T-helper 1 cell treated with Interleukin-12 subunit alpha and Interleukin-12 subunit beta and Interleukin-4 antibody, amounts not matched to agents 30 μg/mL and 1 μg/mL, for 36 hours (primary cell): ENCODE measurements around the gene ADARB1.
"Not testable (repeated sequence)": the region's sequence is repeated elsewhere in the genome, so short reads cannot be mapped to it uniquely, and the experiment has no call there.

Source experiments
- H3K27ac Mint-ChIP-seq: one replicate; pipeline ENCODE4 v1.8.0; 2021; ENCODE audit warnings: mild to moderate bottlenecking, mixed read lengths
- H3K27me3 Mint-ChIP-seq: one replicate; pipeline ENCODE4 v1.8.0; 2021; ENCODE audit warnings: low read depth, mixed read lengths
- H3K36me3 Mint-ChIP-seq: one replicate; pipeline ENCODE4 v1.8.0; 2021; ENCODE audit warnings: low read depth, mixed read lengths
- H3K4me1 Mint-ChIP-seq: one replicate; pipeline ENCODE4 v1.8.0; 2021; ENCODE audit warnings: low read depth, mixed read lengths
- H3K4me3 Mint-ChIP-seq: one replicate; pipeline ENCODE4 v1.8.0; 2021; ENCODE audit warnings: mild to moderate bottlenecking, moderate library complexity, mixed read lengths
- H3K9me3 Mint-ChIP-seq: one replicate; pipeline ENCODE4 v1.8.0; 2021; ENCODE audit warnings: mixed read lengths

The ADARB1 gene

GRCh38 chr21:45128613-45129188, 54.3 kb downstream of the ADARB1 start:
- no peaks in the 10 kb centered on the region for H3K9me3 Mint-ChIP-seq
- H3K36me3 Mint-ChIP-seq, result peaks cover 5% of the 10 kb centered on the region
- peaks cover 10% of the 10 kb centered on the region for H3K4me1 Mint-ChIP-seq
- H3K27me3 Mint-ChIP-seq, result no peaks in the 10 kb centered on the region
- H3K27ac Mint-ChIP-seq, result no peak overlapping the region
- no peak overlapping the region for H3K4me3 Mint-ChIP-seq

GRCh38 chr21:45129189-45129923, 55.0 kb downstream of the ADARB1 start:
- Mint-ChIP-seq H3K4me1 (peaks cover 10% of the 10 kb centered on the region), H3K27ac (no peak overlapping the region), H3K27me3 (no peaks in the 10 kb centered on the region)

GRCh38 chr21:45130324-45130774, 56.0 kb downstream of the ADARB1 start:
- Mint-ChIP-seq H3K9me3 (no peaks in the 10 kb centered on the region), H3K4me1 (peaks cover 10% of the 10 kb centered on the region), H3K36me3 (peaks cover 3% of the 10 kb centered on the region), H3K4me3 (no peak overlapping the region), H3K27me3 (no peaks in the 10 kb centered on the region), H3K27ac (no peak overlapping the region)

More at GRCh38 chr21:45129189-45129923, 55.0 kb downstream of the ADARB1 start:
- Mint-ChIP-seq H3K36me3 (peaks cover 5% of the 10 kb centered on the region), H3K4me3 (no peak overlapping the region), H3K9me3 (no peaks in the 10 kb centered on the region)

DNA sequence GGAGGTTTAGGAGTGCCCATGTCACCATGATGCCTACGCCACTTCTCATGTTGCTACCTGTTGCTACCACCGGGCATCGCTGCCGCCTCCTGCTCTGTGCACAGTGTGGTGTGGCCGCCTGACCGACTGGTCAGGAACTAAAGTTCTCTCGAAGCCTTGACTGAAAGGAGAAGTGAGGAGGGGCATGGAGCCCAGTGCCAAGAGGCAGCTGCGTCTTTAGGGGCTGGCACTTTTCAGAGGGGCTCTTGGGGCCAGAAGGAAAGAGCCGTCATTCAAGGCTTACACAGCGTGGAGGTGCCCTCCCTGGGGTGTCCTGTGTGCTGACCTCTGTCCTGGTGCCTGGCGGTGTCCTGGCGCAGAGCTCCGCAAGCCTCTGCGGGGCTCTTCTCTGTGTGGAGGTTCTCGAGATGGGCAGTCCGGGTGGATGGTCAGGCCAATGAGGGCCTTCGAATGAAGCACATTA, 57.2 kb downstream of the ADARB1 start:
- no peak overlapping the region for H3K27ac Mint-ChIP-seq
- no peaks in the 10 kb centered on the region for H3K27me3 Mint-ChIP-seq
- peaks cover 3% of the 10 kb centered on the region for H3K36me3 Mint-ChIP-seq
- H3K4me3 Mint-ChIP-seq, result no peak overlapping the region
- no peaks in the 10 kb centered on the region for H3K9me3 Mint-ChIP-seq
- peaks cover 10% of the 10 kb centered on the region for H3K4me1 Mint-ChIP-seq

- no peaks in the 10 kb centered on the region for H3K27me3 Mint-ChIP-seq
- H3K9me3 Mint-ChIP-seq, result no peaks in the 10 kb centered on the region
- H3K36me3 Mint-ChIP-seq, result peaks cover 3% of the 10 kb centered on the region
- H3K27ac Mint-ChIP-seq, result peak overlapping the region; percentile 28
- peaks cover 10% of the 10 kb centered on the region for H3K4me1 Mint-ChIP-seq
- H3K4me3 Mint-ChIP-seq, result no peak overlapping the region
Measured at GRCh38 chr21:45132841-45133573, 58.6 kb downstream of the ADARB1 start.

DNA sequence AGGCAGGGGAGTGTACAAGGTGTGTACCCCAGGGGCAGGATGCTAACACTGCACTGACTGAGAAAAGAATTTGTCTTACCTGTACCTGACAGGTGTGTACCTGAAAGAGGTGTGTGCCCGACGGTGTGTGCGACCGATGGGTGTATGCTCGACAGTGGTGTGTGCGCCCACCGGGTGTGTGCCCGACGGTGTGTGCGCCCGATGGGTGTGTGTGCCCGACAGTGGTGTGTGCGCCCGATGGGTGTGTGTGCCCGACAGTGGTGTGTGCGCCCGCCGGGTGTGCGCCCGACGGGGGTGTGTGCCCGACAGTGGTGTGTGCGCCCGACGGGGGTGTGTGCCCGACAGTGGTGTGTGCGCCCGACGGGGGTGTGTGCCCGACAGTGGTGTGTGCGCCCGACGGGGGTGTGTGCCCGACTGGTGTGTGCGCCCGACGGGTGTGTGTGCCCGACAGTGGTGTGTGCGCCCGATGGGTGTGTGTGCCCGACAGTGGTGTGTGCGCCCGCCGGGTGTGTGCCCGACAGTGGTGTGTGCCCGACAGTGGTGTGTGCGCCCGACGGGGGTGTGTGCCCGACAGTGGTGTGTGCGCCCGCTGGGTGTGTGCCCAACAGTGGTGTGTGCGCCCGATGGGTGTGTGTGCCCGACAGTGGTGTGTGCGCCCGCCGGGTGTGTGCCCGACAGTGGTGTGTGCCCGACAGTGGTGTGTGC, 59.3 kb downstream of the ADARB1 start:
- not testable (repeated sequence) for H3K4me3 Mint-ChIP-seq, H3K36me3 Mint-ChIP-seq

DNA sequence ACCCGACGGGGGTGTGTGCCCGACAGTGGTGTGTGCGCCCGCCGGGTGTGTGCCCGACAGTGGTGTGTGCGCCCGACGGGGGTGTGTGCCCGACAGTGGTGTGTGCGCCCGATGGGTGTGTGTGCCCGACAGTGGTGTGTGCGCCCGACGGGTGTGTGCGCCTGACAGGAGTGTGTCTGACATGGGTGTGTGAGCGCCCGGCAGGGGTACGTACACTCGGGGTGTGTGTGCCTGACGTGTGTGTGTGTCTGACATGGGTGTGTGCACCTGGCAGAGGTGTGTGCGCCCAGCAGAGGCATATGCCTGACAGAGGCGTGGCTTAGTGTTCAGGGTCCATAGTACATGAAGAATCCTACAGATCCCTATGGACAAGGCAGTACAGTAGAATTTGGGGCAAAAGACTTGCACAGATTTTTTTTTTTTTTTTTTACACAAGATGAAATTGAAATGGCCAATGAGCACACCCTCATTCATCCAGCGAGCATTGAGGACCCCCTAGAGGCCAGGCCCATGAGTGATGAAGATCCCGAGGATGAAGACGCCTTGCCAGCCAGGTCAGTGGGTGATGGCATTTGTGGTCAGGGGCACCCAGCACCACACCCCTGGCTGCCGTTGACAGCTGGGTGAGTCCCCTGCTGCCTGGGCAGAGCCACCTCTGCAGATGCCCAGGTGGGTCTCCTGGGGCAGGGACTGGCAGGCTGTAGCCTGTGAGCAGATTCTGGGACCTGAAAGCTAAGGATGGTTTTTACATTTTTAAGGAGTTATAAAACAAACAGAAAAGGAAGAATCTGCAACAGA, 60.1 kb downstream of the ADARB1 start:
- H3K36me3 Mint-ChIP-seq, result peaks cover 3% of the 10 kb centered on the region

More for the DNA sequence above, 59.3 kb downstream of the ADARB1 start:
- not testable (repeated sequence) for H3K27ac Mint-ChIP-seq, H3K4me1 Mint-ChIP-seq, H3K9me3 Mint-ChIP-seq, H3K27me3 Mint-ChIP-seq

DNA sequence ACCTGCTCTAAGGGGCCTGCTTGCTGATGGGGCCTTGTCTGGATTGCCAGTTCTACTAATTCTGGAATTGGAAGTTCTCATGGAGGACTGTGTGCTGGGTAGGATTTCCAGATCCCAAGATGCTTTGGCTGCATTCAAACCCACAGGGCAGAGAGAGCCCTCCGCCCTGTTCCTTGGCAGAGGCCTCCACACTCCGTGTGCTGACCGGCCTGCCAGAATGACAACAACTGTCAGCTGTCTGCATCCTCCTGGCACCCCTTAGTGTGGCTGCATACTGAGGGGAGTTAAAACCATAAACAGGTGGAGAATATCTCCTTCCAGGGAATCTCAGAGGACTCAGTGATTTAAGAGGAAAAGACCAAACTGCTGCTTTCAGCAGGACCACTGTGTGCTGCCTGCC, 60.7 kb downstream of the ADARB1 start:
- peaks cover 3% of the 10 kb centered on the region for H3K36me3 Mint-ChIP-seq
- no peaks in the 10 kb centered on the region for H3K27me3 Mint-ChIP-seq
- no peaks in the 10 kb centered on the region for H3K9me3 Mint-ChIP-seq
- no peak overlapping the region for H3K27ac Mint-ChIP-seq
- peaks cover 5% of the 10 kb centered on the region for H3K4me1 Mint-ChIP-seq
- H3K4me3 Mint-ChIP-seq, result no peak overlapping the region

More for the DNA sequence above, 60.1 kb downstream of the ADARB1 start:
- Mint-ChIP-seq H3K4me1 (peaks cover 5% of the 10 kb centered on the region), H3K9me3 (no peaks in the 10 kb centered on the region), H3K27me3 (no peaks in the 10 kb centered on the region), H3K4me3 (no peak overlapping the region), H3K27ac (no peak overlapping the region)

- H3K4me3 Mint-ChIP-seq, result no peak overlapping the region
- H3K27me3 Mint-ChIP-seq, result no peaks in the 10 kb centered on the region
- no peak overlapping the region for H3K27ac Mint-ChIP-seq
- peaks cover 3% of the 10 kb centered on the region for H3K36me3 Mint-ChIP-seq
- H3K9me3 Mint-ChIP-seq, result no peaks in the 10 kb centered on the region
- H3K4me1 Mint-ChIP-seq, result peaks cover 6% of the 10 kb centered on the region
Measured at GRCh38 chr21:45135868-45136267, 61.5 kb downstream of the ADARB1 start.

GRCh38 chr21:45136500-45136899, 62.1 kb downstream of the ADARB1 start:
- Mint-ChIP-seq H3K27me3 (no peaks in the 10 kb centered on the region), H3K4me1 (peaks cover 6% of the 10 kb centered on the region), H3K36me3 (peaks cover 3% of the 10 kb centered on the region), H3K4me3 (no peak overlapping the region), H3K27ac (no peak overlapping the region), H3K9me3 (no peaks in the 10 kb centered on the region)

DNA sequence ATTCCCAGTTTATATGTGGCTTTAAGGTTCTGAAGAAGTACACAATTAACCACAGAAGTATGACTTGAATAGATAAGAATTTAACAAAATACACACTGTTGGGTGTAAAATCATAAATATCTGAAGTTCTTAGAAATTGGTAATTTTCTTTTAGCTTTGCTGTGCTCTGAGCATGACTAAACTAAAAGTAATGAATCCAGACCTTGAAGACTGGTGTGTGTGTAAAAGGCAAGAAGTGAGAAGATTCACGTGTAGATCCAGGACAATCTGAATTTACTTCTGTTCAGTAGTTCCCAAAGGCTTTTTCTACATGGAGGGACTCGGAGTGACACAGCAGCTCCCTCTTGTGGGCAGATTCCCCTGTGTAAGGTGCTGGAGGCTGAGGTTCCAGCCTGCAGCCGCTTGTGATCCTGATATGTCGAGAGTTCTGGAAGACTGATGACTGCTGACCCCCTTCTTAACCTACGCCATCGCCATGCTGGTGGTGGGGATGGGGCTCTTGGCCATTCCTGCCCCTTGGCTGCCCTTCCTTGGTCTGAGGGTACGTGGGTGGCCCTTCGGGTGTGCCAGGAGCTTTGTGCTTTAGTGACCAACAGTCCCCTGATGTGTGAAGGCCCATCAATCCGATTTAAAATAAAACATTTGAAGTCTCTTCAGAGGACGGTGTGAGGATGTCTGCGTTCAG, 62.7 kb downstream of the ADARB1 start:
- Mint-ChIP-seq H3K4me1 (peaks cover 6% of the 10 kb centered on the region), H3K36me3 (peaks cover 2% of the 10 kb centered on the region), H3K27me3 (no peaks in the 10 kb centered on the region), H3K4me3 (no peak overlapping the region), H3K9me3 (no peaks in the 10 kb centered on the region), H3K27ac (no peak overlapping the region)

GRCh38 chr21:45137612-45137937, 63.2 kb downstream of the ADARB1 start:
- H3K4me3 Mint-ChIP-seq, result no peak overlapping the region
- H3K27ac Mint-ChIP-seq, result no peak overlapping the region
- peaks cover 2% of the 10 kb centered on the region for H3K36me3 Mint-ChIP-seq

DNA sequence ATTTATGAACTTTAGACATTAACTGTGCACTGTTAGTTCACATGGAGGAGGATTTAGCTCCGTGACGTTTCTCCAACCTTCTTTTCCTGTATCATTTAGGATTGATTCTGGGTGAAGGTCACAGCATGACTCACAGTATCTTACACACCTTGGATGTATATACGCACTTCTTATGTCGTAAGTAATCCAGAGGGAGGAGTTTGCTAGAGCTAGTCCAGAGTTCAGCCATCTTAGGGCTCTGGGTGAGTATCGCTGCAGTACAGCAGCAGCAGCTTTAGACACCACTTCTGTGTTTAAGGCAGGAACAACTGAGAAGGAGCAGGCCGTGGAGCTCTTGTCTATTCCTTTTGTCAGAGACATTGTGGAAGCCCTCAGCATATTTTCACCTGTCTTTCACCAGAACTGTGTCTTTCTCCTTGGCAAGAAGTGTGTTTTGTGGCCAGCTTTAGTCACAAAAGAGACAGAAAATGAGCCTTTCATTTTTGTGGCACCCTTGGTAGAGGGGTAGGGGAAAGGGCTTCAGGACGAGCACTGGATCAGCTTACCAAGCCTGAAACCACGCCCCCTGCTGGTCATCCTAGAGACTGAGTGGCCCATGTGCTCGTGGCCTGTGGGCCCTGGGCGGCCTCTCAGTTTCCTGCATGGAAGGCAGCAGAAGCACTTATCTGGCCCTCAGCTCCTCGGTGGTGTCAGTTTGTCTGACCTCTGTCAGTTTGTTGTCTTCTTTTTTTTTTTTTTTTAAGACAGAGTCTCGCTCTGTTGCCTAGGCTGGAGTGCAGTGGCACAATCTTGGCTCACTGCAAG, 64.0 kb downstream of the ADARB1 start:
- H3K4me3 Mint-ChIP-seq, result no peak overlapping the region
- peaks cover 2% of the 10 kb centered on the region for H3K36me3 Mint-ChIP-seq
- no peaks in the 10 kb centered on the region for H3K27me3 Mint-ChIP-seq
- H3K27ac Mint-ChIP-seq, result no peak overlapping the region
- no peaks in the 10 kb centered on the region for H3K9me3 Mint-ChIP-seq
- H3K4me1 Mint-ChIP-seq, result peaks cover 2% of the 10 kb centered on the region

More at GRCh38 chr21:45137612-45137937, 63.2 kb downstream of the ADARB1 start:
- Mint-ChIP-seq H3K9me3 (no peaks in the 10 kb centered on the region), H3K27me3 (no peaks in the 10 kb centered on the region), H3K4me1 (peaks cover 5% of the 10 kb centered on the region)
